ENCODE results near the gene DNAH1.

The DNAH1 gene

DNA sequence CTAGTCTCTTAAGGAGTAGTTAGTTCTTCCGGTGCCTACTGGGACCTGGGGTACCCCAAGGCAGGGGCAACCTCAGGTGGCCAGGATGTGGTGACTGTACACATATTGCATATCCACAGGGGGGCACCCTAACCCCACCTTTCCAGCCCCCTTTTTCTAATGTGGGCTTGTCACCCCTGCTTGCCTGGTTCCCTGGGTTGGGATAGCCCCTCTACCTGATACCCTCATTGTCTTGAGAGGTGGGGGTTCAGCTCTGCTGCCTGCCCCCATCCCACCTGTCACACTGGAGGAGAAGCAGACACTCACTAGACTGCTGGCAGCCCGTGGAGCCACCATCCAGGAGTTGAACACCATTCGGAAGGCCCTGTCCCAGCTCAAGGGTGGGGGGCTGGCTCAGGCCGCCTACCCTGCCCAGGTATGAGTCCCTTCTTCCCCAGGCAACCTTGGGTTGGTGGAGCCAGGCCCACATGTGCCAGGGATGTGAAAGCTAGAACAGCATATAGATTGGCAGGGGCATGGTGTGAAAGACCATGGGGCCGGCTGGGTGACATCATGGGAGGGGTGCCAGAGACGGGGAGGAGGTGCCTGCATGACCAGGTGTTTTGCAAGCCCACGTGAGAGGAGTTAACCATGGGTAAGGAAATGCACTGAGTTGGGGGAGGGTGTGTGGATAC, 24.5 kb upstream of the DNAH1 start:
- Histone ChIP-seq H3K27ac (ENCODE audit: low read depth, low read length) (no peak overlapping the region), H3K9me3 (ENCODE audit: control insufficient read depth, insufficient read depth, low read length) (no peaks in the 10 kb centered on the region), H3K4me1 (ENCODE audit: control insufficient read depth, insufficient read depth, low read length) (peaks cover 5% of the 10 kb centered on the region), H3K27me3 (ENCODE audit: control insufficient read depth, insufficient read depth, low read length) (no peaks in the 10 kb centered on the region), H3K9ac (ENCODE audit: low read depth, low read length) (no peak overlapping the region), H3K36me3 (ENCODE audit: control insufficient read depth, insufficient read depth, low read length) (no peaks in the 10 kb centered on the region), H3K4me3 (ENCODE audit: low read depth, low read length) (no peak overlapping the region)

DNA sequence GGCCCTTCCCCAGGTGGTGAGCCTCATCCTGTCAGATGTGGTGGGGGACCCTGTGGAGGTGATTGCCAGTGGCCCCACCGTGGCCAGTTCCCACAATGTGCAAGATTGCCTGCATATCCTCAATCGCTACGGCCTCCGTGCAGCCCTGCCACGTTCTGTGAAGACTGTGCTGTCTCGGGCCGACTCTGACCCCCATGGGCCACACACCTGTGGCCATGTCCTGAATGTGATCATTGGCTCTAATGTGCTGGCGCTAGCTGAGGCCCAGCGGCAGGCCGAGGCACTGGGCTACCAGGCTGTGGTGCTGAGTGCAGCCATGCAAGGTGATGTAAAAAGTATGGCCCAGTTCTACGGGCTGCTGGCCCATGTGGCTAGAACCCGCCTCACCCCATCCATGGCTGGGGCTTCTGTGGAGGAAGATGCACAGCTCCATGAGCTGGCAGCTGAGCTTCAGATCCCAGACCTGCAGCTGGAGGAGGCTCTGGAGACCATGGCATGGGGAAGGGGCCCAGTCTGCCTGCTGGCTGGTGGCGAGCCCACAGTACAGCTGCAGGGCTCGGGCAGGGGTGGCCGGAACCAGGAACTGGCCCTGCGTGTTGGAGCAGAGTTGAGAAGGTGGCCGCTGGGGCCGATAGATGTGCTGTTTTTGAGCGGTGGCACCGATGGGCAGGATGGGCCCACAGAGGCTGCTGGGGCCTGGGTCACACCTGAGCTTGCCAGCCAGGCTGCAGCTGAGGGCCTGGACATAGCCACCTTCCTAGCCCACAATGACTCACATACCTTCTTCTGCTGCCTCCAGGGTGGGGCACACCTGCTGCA, 23.7 kb upstream of the DNAH1 start:
- Histone ChIP-seq H3K9ac (ENCODE audit: low read depth, low read length) (no peak overlapping the region), H3K36me3 (ENCODE audit: control insufficient read depth, insufficient read depth, low read length) (no peaks in the 10 kb centered on the region), H3K9me3 (ENCODE audit: control insufficient read depth, insufficient read depth, low read length) (no peaks in the 10 kb centered on the region), H3K4me3 (ENCODE audit: low read depth, low read length) (no peak overlapping the region), H3K4me1 (ENCODE audit: control insufficient read depth, insufficient read depth, low read length) (no peaks in the 10 kb centered on the region), H3K27ac (ENCODE audit: low read depth, low read length) (no peak overlapping the region), H3K27me3 (ENCODE audit: control insufficient read depth, insufficient read depth, low read length) (no peaks in the 10 kb centered on the region)

DNA sequence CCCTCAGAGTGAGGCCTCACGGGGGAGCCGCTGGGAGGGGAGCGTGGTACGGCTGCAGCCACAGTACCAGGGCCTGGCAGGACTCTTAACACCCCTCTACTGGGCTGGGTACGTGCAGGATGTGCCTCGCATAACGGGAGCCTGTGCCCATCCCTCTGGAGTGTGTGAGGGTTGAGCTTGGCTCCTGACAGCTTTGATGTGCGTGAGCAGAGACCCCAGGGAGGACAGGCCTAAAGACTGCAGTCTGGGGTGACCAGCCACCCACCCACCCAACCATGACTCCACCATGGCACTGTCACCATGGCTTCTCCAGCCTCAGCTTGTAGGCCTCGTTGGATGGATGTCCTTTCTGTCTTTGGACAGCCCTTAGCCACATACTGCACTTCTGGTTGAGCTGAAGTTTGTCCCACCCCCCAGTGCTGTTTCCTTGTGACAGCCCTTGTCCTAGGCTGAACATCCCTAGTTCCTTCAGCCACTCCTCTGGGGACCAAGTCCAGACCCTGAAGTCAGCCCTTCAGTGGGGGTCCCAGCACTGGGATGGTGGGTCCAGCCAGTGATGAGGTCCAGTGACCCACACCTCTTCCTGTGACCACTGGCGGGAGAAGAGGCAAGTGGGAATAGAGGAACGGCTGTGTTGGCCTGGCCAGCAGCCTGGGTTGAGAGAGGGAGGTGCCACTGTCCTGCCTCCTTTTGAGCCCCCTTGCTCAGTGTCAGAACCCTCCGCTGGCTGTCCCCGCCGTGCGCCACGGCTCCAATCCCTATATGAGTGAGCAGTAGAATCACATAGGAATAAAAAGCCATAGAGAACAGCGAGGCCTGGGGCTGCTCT, 22.4 kb upstream of the DNAH1 start:
- no peaks in the 10 kb centered on the region for H3K36me3 ChIP-seq (ENCODE audit: control insufficient read depth, insufficient read depth, low read length)
- H3K9ac ChIP-seq (ENCODE audit: low read depth, low read length): no peak overlapping the region
- peaks cover 7% of the 10 kb centered on the region; the same call in 1 of the 2 replicates for H3K4me1 ChIP-seq (ENCODE audit: control insufficient read depth, insufficient read depth, low read length)
- H3K27me3 ChIP-seq (ENCODE audit: control insufficient read depth, insufficient read depth, low read length): no peaks in the 10 kb centered on the region
- H3K4me3 ChIP-seq (ENCODE audit: low read depth, low read length): no peak overlapping the region
- no peak overlapping the region for H3K27ac ChIP-seq (ENCODE audit: low read depth, low read length)
- no peaks in the 10 kb centered on the region for H3K9me3 ChIP-seq (ENCODE audit: control insufficient read depth, insufficient read depth, low read length)

DNA sequence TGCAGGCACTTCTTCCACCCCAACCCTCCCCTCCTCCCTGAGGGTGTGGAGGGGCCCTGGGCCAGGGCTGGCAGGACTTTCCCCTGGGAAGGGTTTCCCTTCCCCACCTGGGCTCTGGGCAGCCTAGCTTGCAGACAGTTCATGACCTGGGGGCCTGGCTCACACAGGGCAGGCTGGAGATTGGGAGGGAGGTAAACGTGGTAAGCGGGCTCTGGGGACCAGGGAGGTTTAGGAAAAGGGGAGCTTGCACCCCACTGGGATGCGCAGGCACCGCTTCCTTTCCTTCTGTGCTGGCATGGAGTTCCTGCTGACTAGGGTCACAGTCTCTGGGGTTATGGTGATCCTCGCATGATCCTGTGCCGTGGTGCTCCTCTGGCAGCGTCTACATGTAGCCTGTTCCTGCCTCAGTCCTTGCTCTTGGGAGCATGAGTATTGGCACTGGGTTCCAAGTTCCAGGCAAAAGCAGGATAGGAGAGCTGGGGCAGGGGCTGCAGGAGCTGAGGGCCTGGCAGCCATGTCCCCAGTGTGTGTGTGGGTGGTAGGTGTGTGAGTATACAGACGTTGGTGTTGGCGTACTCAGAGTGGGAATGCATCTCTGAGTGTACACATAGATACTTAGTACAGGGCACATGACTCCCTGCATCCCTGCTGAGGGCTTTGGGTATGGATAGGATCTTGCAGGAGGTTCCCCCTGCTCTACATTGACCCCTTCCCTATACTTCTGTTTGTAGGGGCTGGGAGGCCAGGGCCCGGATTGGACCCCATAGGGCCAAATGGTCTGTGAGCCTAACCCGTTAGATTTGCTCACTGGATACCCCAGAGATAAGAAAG, 21.6 kb upstream of the DNAH1 start:
- H3K4me1 ChIP-seq (ENCODE audit: control insufficient read depth, insufficient read depth, low read length): peaks cover 12% of the 10 kb centered on the region
- no peak overlapping the region for H3K9ac ChIP-seq (ENCODE audit: low read depth, low read length)
- H3K27ac ChIP-seq (ENCODE audit: low read depth, low read length): no peak overlapping the region
- no peaks in the 10 kb centered on the region for H3K9me3 ChIP-seq (ENCODE audit: control insufficient read depth, insufficient read depth, low read length)
- H3K4me3 ChIP-seq (ENCODE audit: low read depth, low read length): no peak overlapping the region
- H3K27me3 ChIP-seq (ENCODE audit: control insufficient read depth, insufficient read depth, low read length): no peaks in the 10 kb centered on the region
- no peaks in the 10 kb centered on the region for H3K36me3 ChIP-seq (ENCODE audit: control insufficient read depth, insufficient read depth, low read length)

- Histone ChIP-seq H3K4me3 (ENCODE audit: low read depth, low read length) (no peak overlapping the region), H3K27me3 (ENCODE audit: control insufficient read depth, insufficient read depth, low read length) (no peaks in the 10 kb centered on the region), H3K27ac (ENCODE audit: low read depth, low read length) (no peak overlapping the region), H3K4me1 (ENCODE audit: control insufficient read depth, insufficient read depth, low read length) (peaks cover 20% of the 10 kb centered on the region), H3K9me3 (ENCODE audit: control insufficient read depth, insufficient read depth, low read length) (no peaks in the 10 kb centered on the region), H3K36me3 (ENCODE audit: control insufficient read depth, insufficient read depth, low read length) (no peaks in the 10 kb centered on the region), H3K9ac (ENCODE audit: low read depth, low read length) (no peak overlapping the region)
These were observed 20.4 kb upstream of the DNAH1 start for GRCh38 chr3:52295671-52296208.

GRCh38 chr3:52297242-52298148, 18.6 kb upstream of the DNAH1 start:
- Histone ChIP-seq H3K4me1 (ENCODE audit: control insufficient read depth, insufficient read depth, low read length) (peaks cover 20% of the 10 kb centered on the region), H3K9me3 (ENCODE audit: control insufficient read depth, insufficient read depth, low read length) (no peaks in the 10 kb centered on the region), H3K27me3 (ENCODE audit: control insufficient read depth, insufficient read depth, low read length) (no peaks in the 10 kb centered on the region), H3K27ac (ENCODE audit: low read depth, low read length) (no peak overlapping the region), H3K36me3 (ENCODE audit: control insufficient read depth, insufficient read depth, low read length) (no peaks in the 10 kb centered on the region), H3K4me3 (ENCODE audit: low read depth, low read length) (no peak overlapping the region), H3K9ac (ENCODE audit: low read depth, low read length) (no peak overlapping the region)

- Histone ChIP-seq H3K36me3 (ENCODE audit: control insufficient read depth, insufficient read depth, low read length) (no peaks in the 10 kb centered on the region), H3K27me3 (ENCODE audit: control insufficient read depth, insufficient read depth, low read length) (no peaks in the 10 kb centered on the region), H3K27ac (ENCODE audit: low read depth, low read length) (no peak overlapping the region), H3K4me1 (ENCODE audit: control insufficient read depth, insufficient read depth, low read length) (peaks cover 20% of the 10 kb centered on the region), H3K4me3 (ENCODE audit: low read depth, low read length) (peak overlapping the region; percentile 20; the same call in 1 of the 2 replicates), H3K9me3 (ENCODE audit: control insufficient read depth, insufficient read depth, low read length) (no peaks in the 10 kb centered on the region), H3K9ac (ENCODE audit: low read depth, low read length) (no peak overlapping the region)
These were observed 17.7 kb upstream of the DNAH1 start for GRCh38 chr3:52298149-52299098.

GRCh38 chr3:52299247-52299878, 16.8 kb upstream of the DNAH1 start:
- Histone ChIP-seq H3K4me3 (ENCODE audit: low read depth, low read length) (peak overlapping the region; percentile 45; the same call in 1 of the 2 replicates), H3K9me3 (ENCODE audit: control insufficient read depth, insufficient read depth, low read length) (no peaks in the 10 kb centered on the region), H3K4me1 (ENCODE audit: control insufficient read depth, insufficient read depth, low read length) (peaks cover 20% of the 10 kb centered on the region), H3K27ac (ENCODE audit: low read depth, low read length) (peak overlapping the region; percentile 7), H3K27me3 (ENCODE audit: control insufficient read depth, insufficient read depth, low read length) (no peaks in the 10 kb centered on the region), H3K36me3 (ENCODE audit: control insufficient read depth, insufficient read depth, low read length) (no peaks in the 10 kb centered on the region), H3K9ac (ENCODE audit: low read depth, low read length) (no peak overlapping the region)
